Stimulated activated CD4-positive, alpha-beta T cell treated with anti-CD3 and anti-CD28 coated beads, TNF-alpha, amount 100 ng/mL, for 24 hours (primary cell): ENCODE data around the gene CREBL2.
"Not testable (repeated sequence)": the region's sequence is repeated elsewhere in the genome, so short reads cannot be mapped to it uniquely, and the experiment has no call there.

ENCODE experiments used
- DNase-seq, 3 experiments: peaks; one replicate each; pipeline ENCODE4 v3.0.0-alpha.2; 2020; ENCODE audit warnings: low read depth in 3 of 3

The CREBL2 gene

GRCh38 chr12:12598864-12599263 lies 12.8 kb upstream of the CREBL2 start:
- DNase-seq, result no peak

DNA sequence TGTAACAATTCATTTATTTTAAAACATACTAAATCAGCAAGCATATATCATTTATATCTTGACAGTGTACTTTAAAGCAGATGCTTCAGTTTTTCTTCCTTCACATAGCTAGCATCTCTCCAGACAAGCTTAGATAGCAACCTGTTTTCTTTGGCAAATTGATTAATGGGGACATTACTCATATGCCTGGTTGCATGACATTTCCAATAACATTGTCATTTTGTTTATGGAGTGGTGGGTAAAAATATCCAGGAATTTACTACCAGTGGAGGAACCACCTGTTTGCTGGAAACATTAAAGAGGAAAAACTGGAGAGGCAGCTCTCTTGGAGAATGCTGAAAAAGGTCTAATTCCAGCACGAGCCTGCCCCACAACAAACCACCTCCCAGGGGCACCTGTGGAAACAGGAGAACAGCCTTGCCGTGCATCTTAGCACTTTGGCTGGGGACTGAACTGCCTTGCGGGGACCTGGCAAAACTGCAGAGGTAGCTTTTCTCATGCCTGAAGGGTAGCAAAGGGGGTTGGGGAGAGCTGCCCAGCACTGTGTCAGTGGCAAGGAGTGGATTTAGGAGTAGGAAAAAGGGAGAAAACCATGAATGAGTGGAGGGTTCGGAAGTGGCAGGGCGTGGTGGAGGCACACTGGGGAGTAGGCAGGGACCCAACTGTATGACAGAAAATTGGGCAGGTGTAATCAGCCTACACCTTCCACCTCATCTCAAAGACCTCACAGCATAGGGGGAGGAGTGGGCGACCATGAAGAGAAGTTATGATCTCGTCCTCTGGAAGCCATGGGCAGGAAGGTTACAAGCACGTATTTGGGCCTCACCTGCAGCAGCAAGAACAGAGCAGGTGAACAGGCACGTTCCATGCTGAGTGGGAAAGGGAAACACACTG lies 11.7 kb upstream of the CREBL2 start:
- DNase-seq, result no peak

DNA sequence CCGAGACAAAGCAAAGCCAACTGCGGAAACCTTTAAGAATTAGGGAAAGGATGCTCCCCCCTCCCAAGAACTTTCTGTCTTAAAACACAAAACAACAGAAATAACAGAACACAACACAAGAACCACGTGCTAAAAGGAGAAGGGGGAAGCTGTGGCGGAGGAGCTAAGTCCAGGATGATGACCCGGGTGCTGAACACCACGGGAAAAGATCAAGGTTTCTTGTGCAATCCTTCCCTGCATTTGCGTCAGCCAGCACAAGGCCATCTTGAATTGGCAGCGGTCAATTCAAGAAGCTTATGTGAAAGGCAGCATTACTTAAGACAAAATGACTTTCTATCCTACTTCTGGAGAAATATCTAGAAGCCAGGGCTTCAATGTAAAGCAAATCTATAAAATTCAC lies 11.0 kb upstream of the CREBL2 start:
- DNase-seq, result no peak

GRCh38 chr12:12604740-12605139 lies 6.9 kb upstream of the CREBL2 start:
- DNase-seq, result no peak

GRCh38 chr12:12606781-12607589 lies 4.7 kb upstream of the CREBL2 start:
- no peak for DNase-seq

- DNase-seq, result no peak
These were observed 3.1 kb upstream of the CREBL2 start for GRCh38 chr12:12608557-12608957.

DNA sequence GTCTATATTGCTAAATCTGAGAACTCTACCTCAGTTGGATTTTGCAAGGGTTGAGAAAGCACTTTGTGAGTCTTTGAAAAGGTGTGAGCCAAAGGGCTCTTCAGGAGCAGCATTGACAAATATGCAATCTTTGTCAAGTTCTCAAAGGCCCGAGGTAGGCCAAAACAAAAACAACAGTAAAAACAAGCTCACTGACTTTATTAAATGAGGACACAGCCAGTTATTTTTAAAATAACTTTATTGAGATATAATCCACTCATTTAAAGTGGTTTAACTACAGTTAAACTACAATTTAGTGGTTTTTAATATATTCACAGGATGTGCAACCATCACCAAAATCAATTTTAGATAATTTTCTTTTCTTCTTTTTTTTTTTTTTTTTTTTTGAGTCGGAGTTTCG lies 2.0 kb upstream of the CREBL2 start:
- no peak for DNase-seq

DNA sequence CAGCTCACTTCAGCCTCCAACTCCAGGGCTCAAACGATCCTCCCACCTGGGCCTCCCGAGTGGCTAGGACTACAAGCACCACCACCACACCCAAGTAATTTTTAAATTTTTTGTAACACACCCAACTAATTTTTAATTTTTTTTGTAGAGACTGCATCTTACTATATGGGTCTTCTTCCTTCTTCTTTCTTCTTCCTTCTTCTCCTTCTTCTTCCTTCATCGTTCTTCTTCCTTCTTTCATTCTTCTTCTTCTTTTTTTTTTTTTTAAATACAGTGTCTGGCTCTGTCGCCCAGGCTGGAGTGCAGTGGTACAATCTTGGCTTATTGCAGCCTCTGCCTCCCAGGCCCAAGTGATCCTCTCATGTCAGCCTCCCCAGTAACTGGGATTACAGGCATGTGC lies 965 bp upstream of the CREBL2 start:
- no peak for DNase-seq

DNA sequence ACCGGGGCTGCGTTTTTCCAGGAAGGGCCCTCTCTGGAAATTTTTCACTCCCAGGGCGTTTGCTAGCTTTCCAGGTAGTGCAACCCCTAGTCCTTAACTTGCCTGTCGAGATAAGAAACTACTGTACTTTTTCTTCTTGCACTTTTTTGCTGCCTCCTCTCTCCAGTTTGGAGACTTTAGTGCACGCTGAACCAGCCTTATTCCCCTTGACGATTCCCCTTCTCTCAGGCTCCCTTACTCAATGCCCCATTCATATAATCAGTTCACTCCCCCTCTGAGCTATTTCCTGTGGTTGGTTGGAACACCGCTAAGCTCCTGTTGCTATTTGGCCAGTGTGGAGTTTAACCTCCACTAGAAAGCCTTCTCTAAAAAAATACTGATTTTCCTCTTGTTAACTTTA lies 682 bp downstream of the CREBL2 start:
- DNase-seq, result no peak

GRCh38 chr12:12613344-12613743 lies 1.7 kb downstream of the CREBL2 start:
- DNase-seq, result no peak

DNA sequence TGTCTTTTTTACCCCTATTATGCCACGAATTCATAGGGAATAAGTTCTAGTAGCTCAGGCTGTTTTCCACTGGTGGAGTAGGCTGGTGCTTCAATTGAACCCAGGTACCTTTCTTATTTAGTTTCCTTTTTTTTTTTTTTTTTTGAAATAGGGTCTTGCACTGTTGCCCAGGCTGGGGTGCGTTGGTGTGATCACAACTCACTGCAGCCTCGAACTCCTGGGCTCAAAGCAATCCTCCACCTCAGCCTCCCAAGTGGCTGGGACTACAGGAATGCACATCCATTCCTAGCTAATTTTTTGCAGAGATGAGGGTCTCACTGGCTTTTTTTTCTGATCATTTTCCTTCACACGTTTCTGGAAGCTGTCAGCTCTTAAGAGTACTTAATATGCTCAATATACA lies 2.7 kb downstream of the CREBL2 start:
- no peak for DNase-seq

DNA sequence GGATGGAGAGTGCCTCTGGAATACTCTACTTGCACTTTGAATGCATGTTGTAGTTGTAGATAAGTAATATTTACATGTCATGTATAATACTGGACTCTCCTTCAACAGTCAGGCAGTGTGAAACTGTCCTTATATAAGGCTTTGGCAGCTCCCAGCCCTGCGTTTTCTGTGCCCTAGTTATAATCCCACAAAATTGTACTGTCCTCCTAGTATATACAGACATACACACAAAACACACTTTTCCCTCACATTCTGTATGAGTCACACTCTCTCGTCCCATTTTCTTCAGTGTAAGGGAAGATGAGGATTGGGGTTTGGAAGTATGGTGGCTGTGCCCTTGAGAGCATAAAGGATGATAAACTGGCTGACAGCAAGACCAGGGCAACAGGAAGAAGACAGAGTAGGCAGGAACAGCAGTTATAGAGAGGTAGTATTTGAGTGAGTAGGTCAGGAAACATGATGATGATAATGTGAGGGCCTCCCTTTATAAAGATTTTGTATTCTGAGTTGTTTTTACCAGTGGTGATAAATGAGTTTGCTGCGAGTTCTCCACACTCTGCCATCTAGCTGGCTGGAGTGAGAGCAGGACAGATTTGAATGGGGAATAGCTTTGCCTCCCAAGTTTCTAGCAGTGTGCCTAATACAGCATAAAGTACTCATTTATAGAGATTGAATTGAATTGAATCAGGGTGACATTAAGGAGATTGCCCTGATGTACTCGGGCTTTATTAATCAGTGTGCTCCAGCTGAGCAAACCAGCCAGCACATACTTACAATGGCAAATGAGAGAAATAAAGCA lies 5.0 kb downstream of the CREBL2 start:
- no peak for DNase-seq

GRCh38 chr12:12618064-12618463 lies 6.4 kb downstream of the CREBL2 start:
- not testable (repeated sequence) for DNase-seq

DNA sequence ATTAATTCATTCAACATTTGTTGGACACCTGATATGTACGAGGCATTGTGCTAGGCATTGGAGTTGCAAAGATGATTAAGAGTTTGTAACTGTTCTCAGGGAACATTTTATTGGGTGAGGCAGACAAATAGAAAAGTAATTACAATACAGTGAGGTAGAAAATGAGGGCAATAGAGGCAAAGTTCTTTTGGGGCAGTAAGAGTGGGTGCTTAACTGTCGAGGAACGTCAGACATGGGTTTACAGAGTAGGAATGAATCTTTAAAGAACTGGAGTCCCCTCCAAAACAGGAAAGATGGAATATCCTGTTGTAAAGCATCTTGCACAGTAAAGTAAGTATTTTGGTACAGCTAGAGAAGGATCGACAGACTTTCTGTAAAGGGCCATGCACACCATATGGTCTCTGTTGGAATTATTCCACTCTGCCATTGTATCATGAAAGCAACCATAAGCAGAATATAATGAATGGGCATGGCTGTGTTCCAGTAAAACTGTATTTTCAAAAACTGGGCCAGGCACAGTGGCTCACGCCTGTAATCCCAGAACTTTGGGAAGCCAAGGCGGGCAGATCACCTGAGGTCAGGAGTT lies 9.1 kb downstream of the CREBL2 start:
- no peak for DNase-seq

DNA sequence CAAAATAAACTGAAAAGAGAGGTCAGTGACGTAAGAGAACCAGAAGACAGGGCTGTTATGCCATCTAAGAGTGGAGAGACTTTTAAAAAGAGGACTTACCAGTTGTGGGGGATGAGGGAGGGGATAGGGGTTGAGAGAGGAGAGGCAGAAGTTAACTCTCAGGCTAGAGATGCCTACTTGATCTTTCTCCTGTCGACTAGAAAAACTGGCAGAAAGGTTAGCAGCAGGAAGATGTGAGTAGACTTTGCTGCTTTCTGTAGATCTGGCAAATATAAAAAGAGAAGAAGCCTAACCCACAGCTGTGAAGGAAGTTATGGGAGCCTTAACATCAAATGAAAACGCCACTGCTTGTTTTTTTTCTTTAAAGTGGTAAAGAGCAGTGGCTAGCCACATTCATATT lies 10.7 kb downstream of the CREBL2 start:
- no peak for DNase-seq

DNA sequence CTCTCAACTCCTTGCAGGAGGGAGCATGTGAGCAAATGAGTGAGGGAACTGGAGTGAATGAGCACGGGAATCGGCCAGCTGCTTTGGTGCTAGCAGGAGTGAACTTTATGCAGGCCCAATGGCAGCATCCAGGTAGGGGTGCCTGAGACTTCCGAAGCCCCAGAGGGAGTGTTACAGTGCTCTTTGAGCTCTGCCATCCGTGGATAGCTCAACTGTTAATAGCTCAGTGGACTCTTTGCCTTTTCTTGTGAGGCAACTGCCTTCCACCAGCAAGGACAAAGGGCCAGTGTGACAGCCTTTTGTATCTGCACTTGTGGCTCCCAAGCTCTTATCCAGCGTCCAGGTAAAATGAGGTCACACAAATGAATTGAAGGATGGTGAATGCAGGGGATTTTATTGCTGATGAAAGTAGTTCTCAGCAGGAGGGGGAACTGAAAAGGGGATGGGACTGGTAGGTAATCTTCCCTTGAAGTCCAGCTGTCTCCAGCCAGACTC lies 12.9 kb downstream of the CREBL2 start:
- DNase-seq, result no peak

DNA sequence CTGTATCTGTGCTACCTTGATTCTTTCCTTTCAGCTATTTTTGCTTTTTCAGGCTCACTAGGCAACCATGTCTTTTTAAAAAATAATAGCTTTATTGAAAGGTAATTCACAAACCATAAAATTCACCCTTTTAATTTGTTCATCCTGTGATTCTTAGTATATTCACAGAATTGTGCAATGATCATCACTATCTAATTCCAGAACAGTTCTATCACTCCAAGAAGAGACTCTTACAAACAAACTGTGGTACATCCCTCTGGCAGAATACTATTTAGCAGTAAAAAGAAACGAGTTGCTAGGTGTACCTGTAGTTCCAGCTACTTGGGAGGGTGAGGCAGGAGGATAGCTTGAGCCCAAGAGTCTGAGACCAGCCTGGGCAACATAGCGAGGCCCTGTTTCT lies 14.8 kb downstream of the CREBL2 start:
- no peak for DNase-seq

- DNase-seq, result no peak
These were observed 15.7 kb downstream of the CREBL2 start for GRCh38 chr12:12627308-12627827.

GRCh38 chr12:12628013-12628412 lies 16.3 kb downstream of the CREBL2 start:
- no peak for DNase-seq

DNA sequence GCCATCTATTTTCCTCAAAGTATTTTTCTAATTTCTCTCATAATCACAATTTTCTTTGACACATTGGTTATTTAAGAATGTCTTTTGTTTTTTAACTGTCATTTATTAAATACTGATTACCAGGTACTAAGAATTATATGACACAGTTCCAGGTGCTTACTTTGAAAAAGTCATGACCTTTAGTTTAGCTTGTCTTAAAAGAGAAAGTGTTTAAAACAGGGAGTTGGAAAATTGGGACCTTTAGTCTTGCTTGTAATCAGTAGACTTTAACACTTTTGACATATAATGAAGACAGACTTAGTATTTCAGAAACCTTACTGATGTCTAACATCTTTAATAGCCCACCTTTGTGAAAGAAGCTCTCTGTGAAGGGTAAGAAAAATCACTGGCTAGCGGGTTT lies 19.2 kb downstream of the CREBL2 start:
- DNase-seq, result no peak

DNA sequence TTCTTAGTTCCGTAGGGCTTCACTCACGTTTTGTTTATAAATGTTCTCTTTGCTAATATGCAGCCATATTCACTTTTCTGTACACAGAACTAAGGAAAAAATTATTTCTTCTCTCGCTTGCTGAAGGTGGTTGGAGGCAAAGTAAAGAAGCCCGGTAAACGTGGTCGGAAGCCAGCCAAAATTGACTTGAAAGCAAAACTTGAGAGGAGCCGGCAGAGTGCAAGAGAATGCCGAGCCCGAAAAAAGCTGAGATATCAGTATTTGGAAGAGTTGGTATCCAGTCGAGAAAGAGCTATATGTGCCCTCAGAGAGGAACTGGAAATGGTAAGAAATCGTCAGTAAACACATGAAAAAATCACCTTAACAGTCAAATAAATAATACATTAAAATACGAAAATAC lies 24.0 kb downstream of the CREBL2 start:
- no peak for DNase-seq
